SU-DHL-6 (cell line): ENCODE measurements around the gene ERN1.

Source experiments
- H2AFZ ChIP-seq: fragments of 200-600 bp; sonication (generic); 2 replicates; pipeline ENCODE4 v1.6.1; 2014; ENCODE audit warnings: low read depth, mild to moderate bottlenecking, moderate library complexity, mixed read lengths, antibody characterized with exemption, low read length; ENCODE audit not compliant: severe bottlenecking
- H3F3A ChIP-seq: fragments of 200-600 bp; shearing (Covaris generic); 2 replicates; pipeline ENCODE4 v1.6.0; 2016; ENCODE audit warnings: antibody characterized with exemption, mild to moderate bottlenecking; ENCODE audit not compliant: insufficient read depth
- H3K27ac ChIP-seq: fragments of 200-600 bp; sonication (generic); 2 replicates; pipeline ENCODE4 v1.5.1; 2016; ENCODE audit warnings: low read depth, mild to moderate bottlenecking, low read length, moderate library complexity, mixed read lengths
- H3K27me3 ChIP-seq: fragments of 200-600 bp; sonication (generic), shearing (Covaris generic); 2 replicates; pipeline ENCODE4 v1.6.0; 2014; ENCODE audit warnings: mild to moderate bottlenecking, low read length
- H3K36me3 ChIP-seq: fragments of 200-600 bp; sonication (generic); 2 replicates; pipeline ENCODE4 v1.6.1; 2014; ENCODE audit warnings: mild to moderate bottlenecking, low read length, mixed read lengths
- H3K4me2 ChIP-seq: fragments of 300-600, 200-600 bp; shearing (Covaris generic), sonication (generic); 2 replicates; pipeline ENCODE4 v1.6.0; 2014; ENCODE audit warnings: low read length, low read depth, mild to moderate bottlenecking; ENCODE audit not compliant: poor library complexity, severe bottlenecking
- H3K4me3 ChIP-seq: fragments of 200-600 bp; sonication (generic); 2 replicates; pipeline ENCODE4 v1.5.1; 2014; ENCODE audit warnings: antibody characterized with exemption, low read length, mild to moderate bottlenecking, mixed read lengths; ENCODE audit not compliant: insufficient read depth, poor library complexity, severe bottlenecking
- H3K79me2 ChIP-seq: fragments of 200-600 bp; sonication (generic); 2 replicates; pipeline ENCODE4 v1.6.1; 2014; ENCODE audit warnings: mild to moderate bottlenecking, low read length, moderate library complexity; ENCODE audit not compliant: insufficient read depth
- H3K9ac ChIP-seq: fragments of 200-600 bp; sonication (generic); 2 replicates; pipeline ENCODE4 v1.7.0; 2014; ENCODE audit warnings: mild to moderate bottlenecking, low read length
- H3K9me2 ChIP-seq: fragments of 200-600 bp; sonication (generic); replicated peaks from 2 replicates; pipeline ENCODE4 v1.6.1; 2014; ENCODE audit warnings: low read length; ENCODE audit not compliant: insufficient read depth
- H3K9me3 ChIP-seq: fragments of 200-600 bp; sonication (generic); 2 replicates; pipeline ENCODE4 v1.6.1; 2014; ENCODE audit warnings: low read length, mixed read lengths; ENCODE audit not compliant: insufficient read depth
- H4K20me1 ChIP-seq: fragments of 200-600 bp; sonication (generic); 2 replicates; pipeline ENCODE4 v1.6.1; 2014; ENCODE audit warnings: low read depth, mild to moderate bottlenecking, antibody characterized with exemption, low read length, moderate library complexity, mixed read lengths
- EZH2phosphoT487 ChIP-seq: fragments of 200-600 bp; sonication (generic), shearing (Covaris generic); conservative IDR thresholded peaks from 2 replicates; pipeline ENCODE4 v1.6.1; 2018; ENCODE audit warnings: mild to moderate bottlenecking, antibody characterized with exemption, low read length, moderate library complexity, mixed read lengths
- TF ChIP-seq, protein P1 (sequence below): fragments of 200-600 bp; sonication (generic); IDR thresholded peaks from one replicate; pipeline ENCODE4 v1.5.1; 2017; ENCODE audit warnings: antibody characterized with exemption, mild to moderate bottlenecking, low read length, moderate library complexity; ENCODE audit not compliant: insufficient read depth, poor library complexity, severe bottlenecking

Gene ERN1

GRCh38 chr17:64066716-64067115 is 63.2 kb downstream of the ERN1 start:
- H3K9me2 ChIP-seq = no peaks in the 10 kb centered on the region
- H3K27ac ChIP-seq = no peak overlapping the region
- no peak overlapping the region for H3K4me2 ChIP-seq

DNA sequence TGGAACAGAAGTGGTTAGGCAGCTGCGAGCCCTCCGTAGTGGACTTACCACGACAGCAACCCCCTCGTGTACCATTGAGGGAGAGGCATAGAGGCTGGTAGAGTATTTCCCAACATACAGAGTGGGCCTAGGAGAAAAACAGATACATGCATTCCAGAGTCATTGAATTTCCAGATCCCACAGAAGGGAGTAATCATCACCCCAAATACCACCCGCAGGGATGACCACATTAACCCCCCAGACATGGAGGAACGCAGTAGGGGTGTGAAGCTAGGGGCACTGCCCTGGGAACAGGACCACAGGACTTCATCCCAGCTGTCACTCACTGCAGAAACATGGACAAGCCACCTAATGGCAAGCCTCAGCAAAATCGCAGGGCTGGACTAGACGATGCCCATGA is 64.8 kb downstream of the ERN1 start:
- Histone ChIP-seq H3K79me2 (no peaks in the 10 kb centered on the region), H3K9me2 (no peaks in the 10 kb centered on the region), H3K4me2 (no peak overlapping the region), H3K4me3 (no peak overlapping the region), H3K27me3 (no peaks in the 10 kb centered on the region), H3K36me3 (no peaks in the 10 kb centered on the region), H2AFZ (no peak overlapping the region), H3K9ac (no peak overlapping the region), H3K27ac (no peak overlapping the region), H3F3A (no peaks in the 10 kb centered on the region), H4K20me1 (no peaks in the 10 kb centered on the region), H3K9me3 (peaks cover 9% of the 10 kb centered on the region; the same call in 1 of the 2 replicates)
- TF ChIP-seq EZH2phosphoT487 = no peak
- TF ChIP-seq, protein P1, sequence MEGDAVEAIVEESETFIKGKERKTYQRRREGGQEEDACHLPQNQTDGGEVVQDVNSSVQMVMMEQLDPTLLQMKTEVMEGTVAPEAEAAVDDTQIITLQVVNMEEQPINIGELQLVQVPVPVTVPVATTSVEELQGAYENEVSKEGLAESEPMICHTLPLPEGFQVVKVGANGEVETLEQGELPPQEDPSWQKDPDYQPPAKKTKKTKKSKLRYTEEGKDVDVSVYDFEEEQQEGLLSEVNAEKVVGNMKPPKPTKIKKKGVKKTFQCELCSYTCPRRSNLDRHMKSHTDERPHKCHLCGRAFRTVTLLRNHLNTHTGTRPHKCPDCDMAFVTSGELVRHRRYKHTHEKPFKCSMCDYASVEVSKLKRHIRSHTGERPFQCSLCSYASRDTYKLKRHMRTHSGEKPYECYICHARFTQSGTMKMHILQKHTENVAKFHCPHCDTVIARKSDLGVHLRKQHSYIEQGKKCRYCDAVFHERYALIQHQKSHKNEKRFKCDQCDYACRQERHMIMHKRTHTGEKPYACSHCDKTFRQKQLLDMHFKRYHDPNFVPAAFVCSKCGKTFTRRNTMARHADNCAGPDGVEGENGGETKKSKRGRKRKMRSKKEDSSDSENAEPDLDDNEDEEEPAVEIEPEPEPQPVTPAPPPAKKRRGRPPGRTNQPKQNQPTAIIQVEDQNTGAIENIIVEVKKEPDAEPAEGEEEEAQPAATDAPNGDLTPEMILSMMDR = no peak

More at GRCh38 chr17:64066716-64067115, 63.2 kb downstream of the ERN1 start:
- Histone ChIP-seq H3F3A (no peaks in the 10 kb centered on the region), H3K9ac (no peak overlapping the region), H3K9me3 (peaks cover 9% of the 10 kb centered on the region; the same call in 1 of the 2 replicates), H3K4me3 (no peak overlapping the region), H3K79me2 (no peaks in the 10 kb centered on the region), H4K20me1 (no peaks in the 10 kb centered on the region), H3K27me3 (no peaks in the 10 kb centered on the region), H2AFZ (no peak overlapping the region), H3K36me3 (no peaks in the 10 kb centered on the region)
- no peak for TF ChIP-seq EZH2phosphoT487
- TF ChIP-seq, protein P1 = no peak

DNA sequence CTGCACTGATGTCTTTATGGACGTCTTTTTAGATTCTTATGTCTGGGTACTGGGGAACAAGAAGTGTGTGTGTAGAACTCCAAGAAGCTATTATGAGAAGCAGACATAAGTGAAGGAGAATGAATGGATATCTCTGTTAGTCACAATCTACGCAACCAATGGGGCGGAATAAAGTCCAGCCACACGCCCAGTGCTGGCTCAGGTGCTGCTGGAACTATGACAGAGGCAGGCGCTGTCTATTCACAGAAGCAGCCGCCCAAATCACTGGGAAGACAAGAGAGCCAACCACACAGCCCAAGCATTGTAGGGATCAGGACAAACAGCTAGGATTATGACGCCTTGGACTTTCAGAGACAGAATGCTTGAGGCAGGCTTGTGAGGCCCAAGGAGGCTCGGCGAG is 65.6 kb downstream of the ERN1 start:
- Histone ChIP-seq H3K9ac (no peak overlapping the region), H3K36me3 (no peaks in the 10 kb centered on the region), H3K27me3 (no peaks in the 10 kb centered on the region), H2AFZ (no peak overlapping the region), H3F3A (no peaks in the 10 kb centered on the region), H3K4me2 (no peak overlapping the region), H3K4me3 (no peak overlapping the region), H3K9me2 (no peaks in the 10 kb centered on the region), H4K20me1 (no peaks in the 10 kb centered on the region), H3K27ac (no peak overlapping the region), H3K9me3 (peaks cover 9% of the 10 kb centered on the region; the same call in 1 of the 2 replicates), H3K79me2 (no peaks in the 10 kb centered on the region)
- no peak for TF ChIP-seq EZH2phosphoT487
- TF ChIP-seq, protein P1 = no peak
